GM18870 (cell line): ENCODE measurements around the gene REM2.

ENCODE experiments used
- ATAC-seq: cut with Tn5 transposase; IDR thresholded peaks from one replicate; pipeline ENCODE4 v1.9.1; 2021; ENCODE audit warnings: moderate library complexity; ENCODE audit not compliant: unreplicated experiment

Gene REM2, protein sequence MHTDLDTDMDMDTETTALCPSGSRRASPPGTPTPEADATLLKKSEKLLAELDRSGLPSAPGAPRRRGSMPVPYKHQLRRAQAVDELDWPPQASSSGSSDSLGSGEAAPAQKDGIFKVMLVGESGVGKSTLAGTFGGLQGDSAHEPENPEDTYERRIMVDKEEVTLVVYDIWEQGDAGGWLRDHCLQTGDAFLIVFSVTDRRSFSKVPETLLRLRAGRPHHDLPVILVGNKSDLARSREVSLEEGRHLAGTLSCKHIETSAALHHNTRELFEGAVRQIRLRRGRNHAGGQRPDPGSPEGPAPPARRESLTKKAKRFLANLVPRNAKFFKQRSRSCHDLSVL

DNA sequence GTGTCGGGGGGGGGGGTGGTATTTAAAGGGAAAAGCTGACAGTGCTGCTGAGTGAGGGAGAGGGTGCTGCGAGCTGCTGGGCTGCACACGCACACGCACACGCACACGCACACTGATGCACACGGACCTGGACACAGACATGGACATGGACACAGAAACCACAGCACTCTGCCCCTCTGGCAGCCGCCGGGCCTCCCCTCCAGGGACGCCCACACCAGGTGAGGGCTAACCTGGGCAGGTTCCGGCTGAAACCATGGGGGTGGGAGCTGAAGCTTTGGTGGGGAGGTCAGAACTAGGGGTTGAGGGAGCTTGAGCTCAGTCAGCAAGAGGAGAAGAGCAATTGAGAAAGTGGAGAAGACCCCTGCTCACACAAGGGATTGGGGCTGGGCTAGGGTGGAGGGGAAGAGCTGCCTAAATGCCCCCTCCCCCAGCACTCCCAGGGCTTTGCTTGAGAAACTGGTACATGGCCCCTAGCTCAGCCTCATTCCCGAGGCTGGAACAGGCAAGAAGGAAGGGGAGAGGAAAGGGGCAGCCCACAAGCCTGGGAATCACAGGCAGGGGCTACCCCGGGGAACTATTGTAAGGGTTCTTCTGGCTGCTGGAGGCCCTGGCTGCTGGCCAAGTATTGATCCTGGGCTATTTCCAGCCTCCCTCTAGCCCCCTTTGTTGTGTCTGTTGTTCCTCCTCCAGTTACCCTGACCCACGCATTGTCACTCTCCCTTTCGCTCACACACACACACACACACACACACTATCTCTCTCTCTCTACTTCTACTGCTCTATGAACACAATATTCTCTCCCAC lies at the start of gene REM2:
TSS of gene REM2 (plus strand) at position 50 of the 804 bp plus-strand sequence. CDS start at position 116, 66 bp downstream.
- ATAC-seq = no peak

DNA sequence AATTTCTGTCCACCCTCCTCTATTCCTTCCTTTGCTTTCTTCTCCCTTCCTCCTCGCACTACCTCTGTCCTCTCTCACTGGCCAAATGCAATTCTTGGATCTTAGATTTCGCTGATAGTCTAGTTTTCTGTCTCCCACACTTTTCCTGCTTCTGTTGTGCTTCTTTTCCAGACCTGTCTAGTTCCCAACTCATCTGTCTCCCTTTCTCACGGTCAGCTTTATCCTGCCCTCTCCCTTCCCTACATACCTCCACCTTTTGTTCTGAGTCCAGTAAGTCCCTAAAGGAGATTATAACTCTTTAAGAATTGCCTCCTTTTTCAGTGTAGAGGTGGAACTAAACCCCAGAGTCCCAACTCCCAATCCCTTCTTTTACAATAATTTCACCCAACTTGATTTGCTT lies 47.5 kb upstream of the REM2 start:
- ATAC-seq = no peak

DNA sequence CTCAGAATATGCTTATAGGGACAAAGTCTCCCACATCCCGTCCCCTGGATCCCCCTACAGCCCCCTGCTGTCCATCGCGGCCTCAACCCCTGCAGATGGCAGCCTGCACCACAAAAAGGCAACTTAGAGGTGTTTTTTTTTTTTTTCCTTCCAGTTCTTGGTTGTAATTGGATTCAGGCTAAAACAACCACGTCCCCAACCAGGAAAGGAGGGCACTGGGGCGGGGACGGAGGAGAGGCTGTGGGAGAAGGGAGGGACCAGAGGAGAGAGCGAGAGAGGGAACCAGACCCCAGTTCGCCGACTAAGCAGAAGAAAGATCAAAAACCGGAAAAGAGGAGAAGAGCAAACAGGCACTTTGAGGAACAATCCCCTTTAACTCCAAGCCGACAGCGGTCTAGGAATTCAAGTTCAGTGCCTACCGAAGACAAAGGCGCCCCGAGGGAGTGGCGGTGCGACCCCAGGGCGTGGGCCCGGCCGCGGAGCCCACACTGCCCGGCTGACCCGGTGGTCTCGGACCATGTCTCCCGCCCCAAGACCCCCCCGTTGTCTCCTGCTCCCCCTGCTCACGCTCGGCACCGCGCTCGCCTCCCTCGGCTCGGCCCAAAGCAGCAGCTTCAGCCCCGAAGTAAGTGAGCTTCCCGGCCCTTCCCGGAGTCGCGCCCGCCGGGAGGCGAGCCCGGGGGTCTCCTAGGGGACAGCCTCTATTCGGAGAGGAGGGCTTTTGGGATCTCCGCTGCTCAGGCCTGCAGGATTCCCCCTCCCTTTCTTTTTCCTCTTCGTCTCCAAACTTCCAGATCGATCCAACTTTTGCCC lies 46.5 kb upstream of the REM2 start, which contains the start of gene MMP14:
TSS of gene MMP14 (plus strand) at position 285 of the 813 bp plus-strand sequence. CDS start at position 518, 233 bp downstream.
- ATAC-seq = no peak

DNA sequence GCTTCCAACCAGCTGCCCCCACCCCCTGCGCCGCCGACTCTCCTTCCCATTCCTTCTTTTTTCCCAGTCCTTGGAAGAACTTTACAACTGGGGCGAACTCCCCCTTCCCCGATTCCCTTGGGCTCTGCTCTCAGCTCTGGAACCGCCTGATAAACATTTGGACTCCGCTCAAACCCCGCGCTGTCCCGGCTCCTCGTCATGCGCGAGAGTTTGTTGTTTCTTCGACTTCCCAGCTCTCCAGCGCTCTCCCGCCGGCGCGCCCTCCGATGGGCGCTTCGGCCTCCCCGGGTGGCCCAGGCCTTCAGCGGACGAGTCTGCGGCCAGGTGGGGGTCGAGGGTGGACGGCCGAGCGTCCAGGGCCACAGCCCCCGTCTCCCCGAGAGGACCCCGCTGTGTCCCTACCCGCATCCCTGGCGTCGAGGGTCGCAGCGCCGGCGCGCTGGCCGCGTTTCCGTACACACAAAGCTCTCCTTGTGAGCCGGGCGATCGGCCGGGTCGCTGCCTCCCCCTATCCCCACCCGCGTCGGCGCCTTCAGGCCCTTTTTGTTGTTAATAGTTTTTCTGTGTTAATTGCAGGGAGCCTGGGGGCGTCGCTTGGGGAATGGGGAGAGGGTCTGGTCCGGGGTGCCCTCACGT lies 45.8 kb upstream of the REM2 start:
- no peak for ATAC-seq

DNA sequence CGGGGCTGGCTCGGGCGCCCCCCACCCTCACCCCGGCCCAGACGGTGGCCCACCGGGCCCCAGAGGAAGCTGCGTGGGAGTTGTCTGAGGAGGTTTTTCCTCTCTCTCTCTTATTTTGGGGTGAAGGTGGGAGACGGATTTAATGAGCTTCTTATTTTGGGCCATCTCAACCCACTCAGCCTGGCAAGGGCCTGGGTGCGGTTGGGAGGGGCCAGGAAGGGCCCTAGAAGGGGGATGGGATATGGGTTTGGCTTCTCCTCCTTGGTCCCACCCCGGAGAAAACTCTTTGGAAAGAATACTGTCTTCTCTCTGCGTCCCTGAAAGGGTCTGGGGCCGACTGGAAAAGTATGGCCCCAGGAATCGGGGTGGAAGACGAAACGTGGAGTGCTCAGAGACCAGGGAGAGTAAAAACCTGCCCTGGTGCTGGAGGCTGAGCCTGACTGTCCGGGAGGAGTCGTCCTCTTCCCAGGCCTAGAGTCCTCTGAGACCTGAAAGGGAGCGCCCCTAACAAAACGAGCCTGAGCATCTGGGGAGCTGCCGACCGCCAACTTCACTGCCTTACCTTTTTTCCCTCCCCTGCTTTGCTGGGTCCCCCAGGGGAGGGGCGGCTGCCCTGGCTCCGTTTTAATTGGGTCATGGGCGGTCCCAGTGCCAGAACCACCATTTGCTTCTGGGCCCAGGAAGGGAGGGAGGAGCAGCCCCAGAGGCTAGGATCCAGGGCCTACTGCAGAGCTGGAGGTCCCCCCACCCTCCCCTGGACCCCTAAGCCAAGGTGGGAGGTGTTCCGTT lies 45.1 kb upstream of the REM2 start:
- ATAC-seq = no peak

DNA sequence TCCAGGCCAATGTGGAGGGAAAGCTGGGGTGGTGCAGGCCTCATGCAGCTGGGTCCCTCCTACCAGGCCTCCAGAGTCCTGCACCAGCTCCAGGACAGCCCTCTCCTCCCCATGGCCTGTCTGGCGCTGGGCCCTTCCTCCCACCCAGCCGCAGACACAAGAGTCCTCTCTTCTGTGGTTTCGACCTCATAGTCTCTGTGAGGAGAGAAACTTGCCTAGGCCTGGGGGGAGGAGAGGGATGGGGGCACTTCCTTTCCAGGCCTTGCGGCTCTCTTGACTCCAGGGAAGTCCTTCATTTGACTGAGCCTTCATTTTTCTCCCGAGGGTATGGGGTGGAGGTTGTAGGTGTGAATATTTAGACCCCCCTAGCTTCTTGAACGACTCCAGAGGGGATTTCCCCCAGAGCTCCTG lies 44.4 kb upstream of the REM2 start:
- ATAC-seq = no peak

DNA sequence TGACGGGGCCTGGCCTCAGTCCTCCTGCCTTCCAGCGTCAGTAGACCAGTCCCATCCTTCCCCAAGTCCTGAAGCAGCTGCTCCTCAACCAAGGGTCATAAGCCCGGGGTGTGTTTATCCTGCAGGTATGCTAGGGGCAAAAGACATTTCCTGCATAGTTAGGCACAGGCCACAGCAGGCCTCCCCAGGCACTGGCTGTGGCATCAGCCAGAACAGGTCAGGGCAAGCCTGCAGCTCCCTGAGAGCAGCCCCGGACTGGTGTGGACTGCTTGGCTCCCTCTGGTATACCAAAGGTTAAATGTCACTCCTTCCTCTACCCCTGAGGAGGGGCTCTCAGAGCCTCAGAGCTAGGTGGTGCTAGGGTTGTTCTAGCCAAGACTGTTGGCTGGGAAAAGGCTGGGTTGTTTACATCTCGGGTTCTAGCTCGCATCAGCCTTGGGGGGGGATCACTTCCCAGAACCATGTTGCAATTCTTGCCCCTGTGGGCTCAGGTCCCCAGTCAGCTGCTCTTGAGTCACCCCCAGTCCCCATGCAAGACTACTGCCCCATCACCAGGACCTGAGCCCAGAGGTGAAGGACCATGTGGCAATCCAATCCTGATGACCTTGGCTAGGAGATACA lies 43.8 kb upstream of the REM2 start:
- no peak for ATAC-seq

DNA sequence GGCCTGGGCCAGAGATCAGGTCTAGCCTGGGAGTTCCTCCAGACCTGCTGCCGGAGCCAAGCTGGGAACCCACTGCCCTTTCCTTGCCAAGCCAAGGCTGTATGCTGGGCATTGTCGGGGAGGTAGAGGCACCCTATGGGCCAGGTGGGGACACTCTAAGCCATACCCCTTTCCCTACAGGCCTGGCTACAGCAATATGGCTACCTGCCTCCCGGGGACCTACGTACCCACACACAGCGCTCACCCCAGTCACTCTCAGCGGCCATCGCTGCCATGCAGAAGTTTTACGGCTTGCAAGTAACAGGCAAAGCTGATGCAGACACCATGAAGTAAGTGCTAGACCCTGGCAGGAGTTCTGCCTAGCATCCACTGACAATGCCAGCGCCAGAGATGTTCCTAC lies 41.7 kb upstream of the REM2 start:
- no peak for ATAC-seq

DNA sequence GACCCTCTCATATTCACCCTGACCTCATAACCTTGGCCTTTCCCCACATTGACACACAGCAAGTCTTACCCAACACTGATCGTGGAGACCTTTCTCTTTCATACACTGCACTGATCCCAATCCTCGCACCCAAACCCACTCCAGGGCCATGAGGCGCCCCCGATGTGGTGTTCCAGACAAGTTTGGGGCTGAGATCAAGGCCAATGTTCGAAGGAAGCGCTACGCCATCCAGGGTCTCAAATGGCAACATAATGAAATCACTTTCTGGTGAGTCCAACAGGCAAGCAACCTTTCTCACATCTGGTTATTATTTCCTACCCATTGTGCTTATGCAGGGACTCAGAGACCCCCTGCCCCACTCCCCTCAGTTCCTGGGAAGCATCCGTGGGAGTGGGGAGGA lies 41.3 kb upstream of the REM2 start:
- ATAC-seq = no peak

DNA sequence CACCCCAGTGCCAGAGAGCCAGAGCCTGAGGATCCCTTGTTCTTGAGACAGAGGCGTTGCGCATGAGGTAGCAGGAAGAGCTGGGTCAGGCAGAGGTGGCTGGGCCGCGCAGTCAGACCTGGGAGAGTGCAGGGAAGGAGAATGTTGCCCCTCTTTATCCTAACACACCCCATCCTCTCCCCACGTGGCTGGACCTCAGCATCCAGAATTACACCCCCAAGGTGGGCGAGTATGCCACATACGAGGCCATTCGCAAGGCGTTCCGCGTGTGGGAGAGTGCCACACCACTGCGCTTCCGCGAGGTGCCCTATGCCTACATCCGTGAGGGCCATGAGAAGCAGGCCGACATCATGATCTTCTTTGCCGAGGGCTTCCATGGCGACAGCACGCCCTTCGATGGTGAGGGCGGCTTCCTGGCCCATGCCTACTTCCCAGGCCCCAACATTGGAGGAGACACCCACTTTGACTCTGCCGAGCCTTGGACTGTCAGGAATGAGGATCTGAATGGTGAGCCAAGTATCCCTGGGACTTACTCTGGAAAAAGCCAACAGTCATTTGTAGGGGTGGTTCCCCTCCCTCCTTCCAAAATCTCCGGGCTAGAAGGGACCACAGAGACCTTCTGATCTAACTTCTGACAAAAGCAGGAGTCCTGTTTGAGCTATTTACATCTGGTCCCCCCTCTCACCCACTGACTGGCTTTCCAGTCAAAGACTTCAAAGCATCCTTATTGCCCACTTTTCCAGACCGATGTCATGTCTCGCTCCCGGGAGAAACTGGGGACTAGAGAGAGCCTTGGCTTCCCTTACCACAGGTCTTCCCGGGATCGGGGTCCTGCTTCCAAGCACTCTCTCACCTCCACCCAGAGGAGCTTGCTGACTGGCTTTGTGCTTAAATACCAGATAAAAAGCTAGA lies 40.6 kb upstream of the REM2 start:
- ATAC-seq = no peak

DNA sequence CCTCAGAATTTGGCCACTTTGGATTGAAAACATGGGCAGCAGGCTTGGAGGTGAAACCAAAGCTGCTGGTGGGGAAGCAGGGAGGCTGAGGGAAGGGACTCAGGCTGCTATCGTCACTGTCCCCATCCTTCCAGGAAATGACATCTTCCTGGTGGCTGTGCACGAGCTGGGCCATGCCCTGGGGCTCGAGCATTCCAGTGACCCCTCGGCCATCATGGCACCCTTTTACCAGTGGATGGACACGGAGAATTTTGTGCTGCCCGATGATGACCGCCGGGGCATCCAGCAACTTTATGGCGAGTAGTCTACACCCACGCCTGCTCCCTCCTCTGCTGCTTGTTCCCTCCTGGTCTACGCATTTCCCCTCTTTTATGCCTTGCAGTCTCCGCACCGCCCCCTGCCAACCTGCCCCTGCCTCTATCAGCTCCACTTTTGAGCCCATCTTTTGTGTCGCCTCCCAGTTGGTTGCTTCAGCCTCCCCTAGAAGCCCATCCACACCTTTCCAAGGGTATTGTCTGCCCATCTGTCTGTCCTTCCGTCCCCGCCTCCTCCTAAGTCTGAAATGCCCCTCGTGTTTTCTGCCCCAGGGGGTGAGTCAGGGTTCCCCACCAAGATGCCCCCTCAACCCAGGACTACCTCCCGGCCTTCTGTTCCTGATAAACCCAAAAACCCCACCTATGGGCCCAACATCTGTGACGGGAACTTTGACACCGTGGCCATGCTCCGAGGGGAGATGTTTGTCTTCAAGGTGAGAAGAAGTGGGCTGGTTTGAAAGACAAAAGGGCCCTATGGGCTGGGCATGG lies 39.7 kb upstream of the REM2 start:
- no peak for ATAC-seq

DNA sequence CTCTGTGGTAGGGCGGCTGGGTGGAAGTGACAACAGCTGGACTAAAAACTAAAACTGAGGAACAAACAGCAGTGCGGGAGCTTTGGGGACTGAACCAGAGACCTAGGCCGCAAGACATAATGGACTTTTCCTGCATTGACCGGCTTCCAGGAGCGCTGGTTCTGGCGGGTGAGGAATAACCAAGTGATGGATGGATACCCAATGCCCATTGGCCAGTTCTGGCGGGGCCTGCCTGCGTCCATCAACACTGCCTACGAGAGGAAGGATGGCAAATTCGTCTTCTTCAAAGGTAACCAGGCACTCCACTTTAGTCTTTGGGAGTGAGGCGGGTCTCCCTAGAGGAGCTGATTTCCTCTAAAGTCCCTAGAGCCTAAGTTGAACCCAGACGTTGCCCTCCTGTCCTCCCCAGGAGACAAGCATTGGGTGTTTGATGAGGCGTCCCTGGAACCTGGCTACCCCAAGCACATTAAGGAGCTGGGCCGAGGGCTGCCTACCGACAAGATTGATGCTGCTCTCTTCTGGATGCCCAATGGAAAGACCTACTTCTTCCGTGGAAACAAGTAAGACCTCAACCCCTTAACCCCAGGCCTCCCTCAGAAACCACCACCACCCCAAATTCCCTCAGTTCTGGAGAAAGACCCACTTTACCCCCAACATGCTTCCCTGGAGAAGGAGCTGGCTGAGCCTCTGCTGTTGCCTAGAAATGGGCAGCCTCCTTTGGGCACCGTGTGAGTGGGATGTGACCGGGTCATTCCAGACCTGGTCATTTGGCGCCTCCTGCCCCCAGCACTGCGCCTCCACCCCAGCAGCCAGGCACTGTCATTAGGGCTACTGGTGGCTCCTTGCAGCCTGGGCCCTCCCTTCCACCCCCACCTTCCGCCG lies 38.6 kb upstream of the REM2 start:
- ATAC-seq = no peak

DNA sequence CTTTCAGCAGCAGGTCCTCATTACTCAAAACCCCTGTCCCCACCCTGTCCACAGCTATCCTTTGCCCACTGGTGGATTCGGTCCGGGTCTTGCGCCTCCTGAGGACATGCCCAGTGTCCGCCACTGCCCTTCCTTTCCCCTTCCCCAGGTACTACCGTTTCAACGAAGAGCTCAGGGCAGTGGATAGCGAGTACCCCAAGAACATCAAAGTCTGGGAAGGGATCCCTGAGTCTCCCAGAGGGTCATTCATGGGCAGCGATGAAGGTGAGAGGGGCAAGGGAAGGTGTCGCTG lies 38.0 kb upstream of the REM2 start:
- no peak for ATAC-seq

DNA sequence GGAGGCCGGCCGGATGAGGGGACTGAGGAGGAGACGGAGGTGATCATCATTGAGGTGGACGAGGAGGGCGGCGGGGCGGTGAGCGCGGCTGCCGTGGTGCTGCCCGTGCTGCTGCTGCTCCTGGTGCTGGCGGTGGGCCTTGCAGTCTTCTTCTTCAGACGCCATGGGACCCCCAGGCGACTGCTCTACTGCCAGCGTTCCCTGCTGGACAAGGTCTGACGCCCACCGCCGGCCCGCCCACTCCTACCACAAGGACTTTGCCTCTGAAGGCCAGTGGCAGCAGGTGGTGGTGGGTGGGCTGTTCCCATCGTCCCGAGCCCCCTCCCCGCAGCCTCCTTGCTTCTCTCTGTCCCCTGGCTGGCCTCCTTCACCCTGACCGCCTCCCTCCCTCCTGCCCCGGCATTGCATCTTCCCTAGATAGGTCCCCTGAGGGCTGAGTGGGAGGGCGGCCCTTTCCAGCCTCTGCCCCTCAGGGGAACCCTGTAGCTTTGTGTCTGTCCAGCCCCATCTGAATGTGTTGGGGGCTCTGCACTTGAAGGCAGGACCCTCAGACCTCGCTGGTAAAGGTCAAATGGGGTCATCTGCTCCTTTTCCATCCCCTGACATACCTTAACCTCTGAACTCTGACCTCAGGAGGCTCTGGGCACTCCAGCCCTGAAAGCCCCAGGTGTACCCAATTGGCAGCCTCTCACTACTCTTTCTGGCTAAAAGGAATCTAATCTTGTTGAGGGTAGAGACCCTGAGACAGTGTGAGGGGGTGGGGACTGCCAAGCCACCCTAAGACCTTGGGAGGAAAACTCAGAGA lies 37.0 kb upstream of the REM2 start:
- no peak for ATAC-seq

DNA sequence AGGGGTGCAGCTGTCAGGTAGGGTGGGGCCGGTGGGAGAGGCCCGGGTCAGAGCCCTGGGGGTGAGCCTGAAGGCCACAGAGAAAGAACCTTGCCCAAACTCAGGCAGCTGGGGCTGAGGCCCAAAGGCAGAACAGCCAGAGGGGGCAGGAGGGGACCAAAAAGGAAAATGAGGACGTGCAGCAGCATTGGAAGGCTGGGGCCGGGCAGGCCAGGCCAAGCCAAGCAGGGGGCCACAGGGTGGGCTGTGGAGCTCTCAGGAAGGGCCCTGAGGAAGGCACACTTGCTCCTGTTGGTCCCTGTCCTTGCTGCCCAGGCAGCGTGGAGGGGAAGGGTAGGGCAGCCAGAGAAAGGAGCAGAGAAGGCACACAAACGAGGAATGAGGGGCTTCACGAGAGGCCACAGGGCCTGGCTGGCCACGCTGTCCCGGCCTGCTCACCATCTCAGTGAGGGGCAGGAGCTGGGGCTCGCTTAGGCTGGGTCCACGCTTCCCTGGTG lies 36.2 kb upstream of the REM2 start:
- no peak for ATAC-seq
